ENCODE measurements around the gene PTPRK.

The PTPRK gene

DNA sequence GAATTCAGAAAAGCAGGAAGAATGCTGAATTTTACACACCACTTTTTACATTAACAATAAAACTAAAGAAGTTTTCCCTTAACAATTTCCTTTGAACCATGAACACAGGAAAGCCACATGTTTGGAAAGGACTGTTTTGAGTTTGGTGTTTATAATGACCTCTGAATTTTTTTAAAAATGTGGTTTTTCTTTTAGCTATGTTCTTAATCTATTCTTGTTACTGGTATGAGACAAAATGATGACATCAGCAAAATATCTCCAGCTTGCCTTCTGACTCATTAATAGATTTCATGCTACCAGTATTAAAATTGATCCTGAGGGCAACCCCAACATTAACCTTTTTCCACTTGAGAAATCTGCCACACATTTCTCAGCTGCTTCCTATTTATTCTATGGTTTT, 402.0 kb downstream of the PTPRK start:
- no peaks in the 10 kb centered on the region for H3K4me1 ChIP-seq (ENCODE audit: low read length)
- H3K4me2 ChIP-seq (ENCODE audit: low read length), result no peak overlapping the region
- H3K27ac ChIP-seq (ENCODE audit: low read length), result no peak overlapping the region
- no peak for TF ChIP-seq EZH2phosphoT487 (IDR thresholded peaks at IDR 0.05; ENCODE audit: low read depth)
- TF ChIP-seq, protein P1, sequence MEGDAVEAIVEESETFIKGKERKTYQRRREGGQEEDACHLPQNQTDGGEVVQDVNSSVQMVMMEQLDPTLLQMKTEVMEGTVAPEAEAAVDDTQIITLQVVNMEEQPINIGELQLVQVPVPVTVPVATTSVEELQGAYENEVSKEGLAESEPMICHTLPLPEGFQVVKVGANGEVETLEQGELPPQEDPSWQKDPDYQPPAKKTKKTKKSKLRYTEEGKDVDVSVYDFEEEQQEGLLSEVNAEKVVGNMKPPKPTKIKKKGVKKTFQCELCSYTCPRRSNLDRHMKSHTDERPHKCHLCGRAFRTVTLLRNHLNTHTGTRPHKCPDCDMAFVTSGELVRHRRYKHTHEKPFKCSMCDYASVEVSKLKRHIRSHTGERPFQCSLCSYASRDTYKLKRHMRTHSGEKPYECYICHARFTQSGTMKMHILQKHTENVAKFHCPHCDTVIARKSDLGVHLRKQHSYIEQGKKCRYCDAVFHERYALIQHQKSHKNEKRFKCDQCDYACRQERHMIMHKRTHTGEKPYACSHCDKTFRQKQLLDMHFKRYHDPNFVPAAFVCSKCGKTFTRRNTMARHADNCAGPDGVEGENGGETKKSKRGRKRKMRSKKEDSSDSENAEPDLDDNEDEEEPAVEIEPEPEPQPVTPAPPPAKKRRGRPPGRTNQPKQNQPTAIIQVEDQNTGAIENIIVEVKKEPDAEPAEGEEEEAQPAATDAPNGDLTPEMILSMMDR (IDR thresholded peaks at IDR 0.05; ENCODE audit: low read depth, low read length), result no peak
- no peaks in the 10 kb centered on the region for H4K20me1 ChIP-seq (ENCODE audit: insufficient read depth, low read length)
- H2AFZ ChIP-seq (ENCODE audit: low read depth, low read length), result no peak overlapping the region
- no peaks in the 10 kb centered on the region for H3K79me2 ChIP-seq (ENCODE audit: low read length)
- H3K36me3 ChIP-seq (replicated peaks; ENCODE audit: low read depth, low read length), result no peaks in the 10 kb centered on the region
- H3K27me3 ChIP-seq (ENCODE audit: low read depth, low read length), result no peaks in the 10 kb centered on the region
- H3K9ac ChIP-seq (ENCODE audit: low read length), result no peak overlapping the region
- H3K4me3 ChIP-seq (ENCODE audit: low read length), result no peak overlapping the region
- no peaks in the 10 kb centered on the region for H3K9me3 ChIP-seq (ENCODE audit: insufficient read depth, low read length)

DNA sequence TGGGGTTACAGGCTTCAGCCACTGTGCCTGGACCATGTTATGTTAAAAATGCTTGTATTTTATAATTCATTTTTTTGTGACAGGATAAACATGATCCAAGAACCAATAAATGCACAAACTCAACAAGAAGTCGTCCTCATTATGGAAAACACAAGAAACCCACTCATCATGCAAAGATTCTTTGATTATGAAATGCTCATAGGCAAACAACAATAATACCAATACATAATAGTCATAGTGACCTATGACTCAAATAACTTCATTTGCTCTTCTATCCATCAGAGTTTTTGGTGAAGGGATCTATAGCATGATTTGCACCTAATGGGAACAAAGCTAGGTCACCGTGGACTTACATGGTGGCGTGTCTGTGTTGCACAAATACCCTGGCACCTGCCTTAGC, 402.5 kb downstream of the PTPRK start:
- Histone ChIP-seq H3K36me3 (replicated peaks; ENCODE audit: low read depth, low read length) (no peaks in the 10 kb centered on the region), H3K9me3 (ENCODE audit: insufficient read depth, low read length) (no peaks in the 10 kb centered on the region), H3K79me2 (ENCODE audit: low read length) (no peaks in the 10 kb centered on the region), H2AFZ (ENCODE audit: low read depth, low read length) (no peak overlapping the region), H3K9ac (ENCODE audit: low read length) (no peak overlapping the region), H3K4me1 (ENCODE audit: low read length) (no peaks in the 10 kb centered on the region), H3K4me3 (ENCODE audit: low read length) (no peak overlapping the region), H3K27ac (ENCODE audit: low read length) (no peak overlapping the region), H3K4me2 (ENCODE audit: low read length) (no peak overlapping the region), H4K20me1 (ENCODE audit: insufficient read depth, low read length) (no peaks in the 10 kb centered on the region), H3K27me3 (ENCODE audit: low read depth, low read length) (no peaks in the 10 kb centered on the region)
- TF ChIP-seq EZH2phosphoT487 (IDR thresholded peaks at IDR 0.05; ENCODE audit: low read depth), result no peak
- TF ChIP-seq, protein P1 (IDR thresholded peaks at IDR 0.05; ENCODE audit: low read depth, low read length), result no peak

DNA sequence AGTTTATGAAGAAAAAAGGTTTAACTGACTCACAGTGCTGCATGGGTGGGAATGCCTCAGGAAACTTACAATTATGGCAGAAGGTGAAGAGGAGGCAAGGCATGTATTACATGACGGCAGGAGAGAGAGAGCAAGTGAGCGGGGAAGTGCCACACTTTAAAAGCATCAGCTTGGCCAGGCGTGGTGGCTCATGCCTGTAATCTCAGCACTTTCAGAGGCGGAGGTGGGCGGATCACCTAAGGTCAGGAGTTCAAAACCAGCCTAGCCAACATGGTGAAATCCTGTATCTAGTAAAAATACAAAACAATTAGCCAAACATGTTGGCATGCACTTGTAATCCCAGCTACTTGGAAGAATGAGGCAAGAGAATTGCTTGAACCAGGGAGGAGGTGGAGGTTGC, 406.2 kb downstream of the PTPRK start:
- Histone ChIP-seq H3K4me1 (ENCODE audit: low read length) (no peaks in the 10 kb centered on the region), H3K27me3 (ENCODE audit: low read depth, low read length) (no peaks in the 10 kb centered on the region), H3K9me3 (ENCODE audit: insufficient read depth, low read length) (no peaks in the 10 kb centered on the region), H3K27ac (ENCODE audit: low read length) (no peak overlapping the region), H3K79me2 (ENCODE audit: low read length) (no peaks in the 10 kb centered on the region), H3K4me2 (ENCODE audit: low read length) (no peak overlapping the region), H3K36me3 (replicated peaks; ENCODE audit: low read depth, low read length) (no peaks in the 10 kb centered on the region), H3K4me3 (ENCODE audit: low read length) (no peak overlapping the region), H4K20me1 (ENCODE audit: insufficient read depth, low read length) (no peaks in the 10 kb centered on the region), H2AFZ (ENCODE audit: low read depth, low read length) (no peak overlapping the region), H3K9ac (ENCODE audit: low read length) (no peak overlapping the region)
- TF ChIP-seq, protein P1 (IDR thresholded peaks at IDR 0.05; ENCODE audit: low read depth, low read length), result no peak
- TF ChIP-seq EZH2phosphoT487 (IDR thresholded peaks at IDR 0.05; ENCODE audit: low read depth), result no peak

DNA sequence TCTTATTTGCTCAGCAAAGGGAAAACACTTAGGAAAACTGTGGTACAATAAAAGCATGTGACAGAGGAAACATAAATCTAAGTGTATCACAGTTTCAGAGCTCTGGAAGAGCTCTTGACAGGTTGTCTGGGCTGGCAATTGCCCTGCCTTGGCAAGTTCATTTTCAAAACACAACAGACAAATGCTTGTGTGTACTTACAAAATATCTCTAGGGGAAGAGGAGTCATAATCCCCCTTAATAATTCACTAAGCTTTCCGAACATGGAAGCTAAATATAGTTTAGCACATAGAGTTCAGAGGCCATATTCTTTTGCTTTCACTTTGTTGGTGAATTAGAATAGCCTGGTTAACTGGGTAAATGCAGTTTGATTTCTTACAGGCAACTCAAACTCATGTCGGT, 407.9 kb downstream of the PTPRK start:
- no peak overlapping the region for H3K4me3 ChIP-seq (ENCODE audit: low read length)
- H2AFZ ChIP-seq (ENCODE audit: low read depth, low read length), result 0 out of 2 replicates have a peak overlapping the region, but pooled peaks have one; percentile 29

More for the DNA sequence above, 407.9 kb downstream of the PTPRK start:
- no peaks in the 10 kb centered on the region for H4K20me1 ChIP-seq (ENCODE audit: insufficient read depth, low read length)
- no peak for TF ChIP-seq EZH2phosphoT487 (IDR thresholded peaks at IDR 0.05; ENCODE audit: low read depth)
- TF ChIP-seq, protein P1 (IDR thresholded peaks at IDR 0.05; ENCODE audit: low read depth, low read length), result no peak
- peak overlapping the region; percentile 24; the same call in 1 of the 2 replicates for H3K4me2 ChIP-seq (ENCODE audit: low read length)
- H3K27me3 ChIP-seq (ENCODE audit: low read depth, low read length), result no peaks in the 10 kb centered on the region
- no peak overlapping the region for H3K9ac ChIP-seq (ENCODE audit: low read length)
- H3K9me3 ChIP-seq (ENCODE audit: insufficient read depth, low read length), result no peaks in the 10 kb centered on the region
- no peaks in the 10 kb centered on the region for H3K79me2 ChIP-seq (ENCODE audit: low read length)
- no peaks in the 10 kb centered on the region for H3K36me3 ChIP-seq (replicated peaks; ENCODE audit: low read depth, low read length)
- no peaks in the 10 kb centered on the region for H3K4me1 ChIP-seq (ENCODE audit: low read length)
- no peak overlapping the region for H3K27ac ChIP-seq (ENCODE audit: low read length)

Measured in OCI-LY3 (cell line).